Measurements from ENCODE around the gene RASSF5. TPM values are rescaled to one million over a fixed set of nuclear protein-coding genes. Genes with fewer than 3 reads are reported as not detected.
A peak's percentile ranks its signal among the peaks of the same experiment; 100 is the strongest.

RASSF5 gene
- total and polyA plus RNA-seq, 2 donors from 2014 or later, result 2.4 to 18.8 TPM

- Histone ChIP-seq H3K4me1 (ENCODE audit: control insufficient read depth in 2 of 3, insufficient read depth in 2 of 3, low read depth in 1 of 3, low read length in 3 of 3) (peaks cover 0 to 8% (median 0%) of the 10 kb centered on the region in 3 donors), H3K4me3 (ENCODE audit: low read length in 3 of 3) (no peak overlapping the region), H3K36me3 (ENCODE audit: control insufficient read depth in 2 of 3, insufficient read depth in 3 of 3, low read length in 3 of 3) (no peaks in the 10 kb centered on the region), H3K9me3 (ENCODE audit: control insufficient read depth in 2 of 3, insufficient read depth in 1 of 3, low read length in 3 of 3) (no peaks in the 10 kb centered on the region), H3K27me3 (ENCODE audit: control insufficient read depth, insufficient read depth, low read length) (peaks cover 3% of the 10 kb centered on the region), H3K27ac (ENCODE audit: low read depth in 2 of 2, low read length in 2 of 2) (peak overlapping the region in 1 of 2 donors; percentile 67), H3K9ac (ENCODE audit: low read length in 3 of 3) (no peak overlapping the region)
- no peak for TF ChIP-seq CTCF (IDR thresholded peaks at IDR 0.05; ENCODE audit: borderline replicate concordance, extremely low read depth, insufficient read depth)
- FAIRE-seq, result no peak
- intact Hi-C loops (cut with DNase I), result no loop called here
- DNase-seq, result peak in 3 of 5 donors; percentile 44 to 67 (median 61)
Observed at GRCh38 chr1:206511362-206512057, 4.2 kb downstream of the RASSF5 start.

GRCh38 chr1:206512058-206512850, 4.9 kb downstream of the RASSF5 start:
- Histone ChIP-seq H3K9ac (ENCODE audit: low read length in 3 of 3) (peak overlapping the region in 1 of 3 donors; percentile 29), H3K27ac (ENCODE audit: low read depth in 2 of 2, low read length in 2 of 2) (peak overlapping the region in 1 of 2 donors; percentile 67), H3K27me3 (ENCODE audit: control insufficient read depth, insufficient read depth, low read length) (peaks cover 2% of the 10 kb centered on the region), H3K4me3 (ENCODE audit: low read length in 3 of 3) (no peak overlapping the region), H3K9me3 (ENCODE audit: control insufficient read depth in 2 of 3, insufficient read depth in 1 of 3, low read length in 3 of 3) (no peaks in the 10 kb centered on the region), H3K36me3 (ENCODE audit: control insufficient read depth in 2 of 3, insufficient read depth in 3 of 3, low read length in 3 of 3) (no peaks in the 10 kb centered on the region), H3K4me1 (ENCODE audit: control insufficient read depth in 2 of 3, insufficient read depth in 2 of 3, low read depth in 1 of 3, low read length in 3 of 3) (peaks cover 0 to 8% (median 0%) of the 10 kb centered on the region in 3 donors)
- no peak for TF ChIP-seq CTCF (IDR thresholded peaks at IDR 0.05; ENCODE audit: borderline replicate concordance, extremely low read depth, insufficient read depth)
- DNase-seq (peak in 1 of 5 donors; percentile 39), FAIRE-seq (no peak)
- intact Hi-C loops (cut with DNase I), result no loop called here

GRCh38 chr1:206512851-206513180, 5.5 kb downstream of the RASSF5 start:
- FAIRE-seq (no peak), DNase-seq (no peak)
- peak overlapping the region in 1 of 2 donors; percentile 67 for H3K27ac ChIP-seq (ENCODE audit: low read depth in 2 of 2, low read length in 2 of 2)
- peaks cover 0 to 8% (median 0%) of the 10 kb centered on the region in 3 donors for H3K4me1 ChIP-seq (ENCODE audit: control insufficient read depth in 2 of 3, insufficient read depth in 2 of 3, low read depth in 1 of 3, low read length in 3 of 3)
- intact Hi-C loops (cut with DNase I), result no loop called here
- no peak overlapping the region for H3K4me3 ChIP-seq (ENCODE audit: low read length in 3 of 3)
- H3K27me3 ChIP-seq (ENCODE audit: control insufficient read depth, insufficient read depth, low read length), result peaks cover 2% of the 10 kb centered on the region
- no peaks in the 10 kb centered on the region for H3K36me3 ChIP-seq (ENCODE audit: control insufficient read depth in 2 of 3, insufficient read depth in 3 of 3, low read length in 3 of 3)
- H3K9me3 ChIP-seq (ENCODE audit: control insufficient read depth in 2 of 3, insufficient read depth in 1 of 3, low read length in 3 of 3), result no peaks in the 10 kb centered on the region
- no peak for TF ChIP-seq CTCF (IDR thresholded peaks at IDR 0.05; ENCODE audit: borderline replicate concordance, extremely low read depth, insufficient read depth)
- peak overlapping the region in 1 of 3 donors; percentile 29 for H3K9ac ChIP-seq (ENCODE audit: low read length in 3 of 3)

All from kidney (tissue), 14 donors.